Measurements from ENCODE around the gene USO1.
"Not testable (repeated sequence)": the region's sequence is repeated elsewhere in the genome, so short reads cannot be mapped to it uniquely, and the experiment has no call there.

Gene USO1

DNA sequence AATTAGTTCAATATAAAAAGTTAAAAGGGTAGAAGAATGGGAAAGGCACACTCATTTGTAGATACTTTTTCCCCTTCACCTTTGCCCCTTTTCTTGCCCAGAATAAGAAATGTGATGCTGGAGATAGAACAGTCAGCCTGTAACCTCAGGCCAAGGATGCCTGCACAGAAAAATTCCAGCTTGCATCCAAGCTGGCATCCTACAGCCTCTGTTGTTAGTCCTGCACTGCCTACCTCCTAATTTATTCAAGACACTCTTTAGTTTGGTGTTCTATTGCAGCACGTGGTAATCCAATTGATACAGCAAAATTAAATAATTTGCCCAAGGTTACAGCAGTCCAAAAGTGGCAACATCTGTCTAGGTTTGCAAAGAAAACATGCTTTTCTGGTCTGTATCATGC is 9.7 kb upstream of the USO1 start:
- TF ChIP-seq, protein P1, sequence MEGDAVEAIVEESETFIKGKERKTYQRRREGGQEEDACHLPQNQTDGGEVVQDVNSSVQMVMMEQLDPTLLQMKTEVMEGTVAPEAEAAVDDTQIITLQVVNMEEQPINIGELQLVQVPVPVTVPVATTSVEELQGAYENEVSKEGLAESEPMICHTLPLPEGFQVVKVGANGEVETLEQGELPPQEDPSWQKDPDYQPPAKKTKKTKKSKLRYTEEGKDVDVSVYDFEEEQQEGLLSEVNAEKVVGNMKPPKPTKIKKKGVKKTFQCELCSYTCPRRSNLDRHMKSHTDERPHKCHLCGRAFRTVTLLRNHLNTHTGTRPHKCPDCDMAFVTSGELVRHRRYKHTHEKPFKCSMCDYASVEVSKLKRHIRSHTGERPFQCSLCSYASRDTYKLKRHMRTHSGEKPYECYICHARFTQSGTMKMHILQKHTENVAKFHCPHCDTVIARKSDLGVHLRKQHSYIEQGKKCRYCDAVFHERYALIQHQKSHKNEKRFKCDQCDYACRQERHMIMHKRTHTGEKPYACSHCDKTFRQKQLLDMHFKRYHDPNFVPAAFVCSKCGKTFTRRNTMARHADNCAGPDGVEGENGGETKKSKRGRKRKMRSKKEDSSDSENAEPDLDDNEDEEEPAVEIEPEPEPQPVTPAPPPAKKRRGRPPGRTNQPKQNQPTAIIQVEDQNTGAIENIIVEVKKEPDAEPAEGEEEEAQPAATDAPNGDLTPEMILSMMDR (IDR thresholded peaks at IDR 0.05; ENCODE audit: insufficient read depth, low read length, poor library complexity, severe bottlenecking): no peak
- no peak for DNase-seq (ENCODE audit: extremely low read depth, insufficient read length)
- Histone ChIP-seq H3K27me3 (replicated peaks; ENCODE audit: control insufficient read depth, insufficient read depth, low read length) (no peaks in the 10 kb centered on the region), H3K4me3 (replicated peaks; ENCODE audit: low read depth, low read length) (no peak overlapping the region), H3K36me3 (ENCODE audit: control insufficient read depth, insufficient read depth, low read length) (no peaks in the 10 kb centered on the region)

DNA sequence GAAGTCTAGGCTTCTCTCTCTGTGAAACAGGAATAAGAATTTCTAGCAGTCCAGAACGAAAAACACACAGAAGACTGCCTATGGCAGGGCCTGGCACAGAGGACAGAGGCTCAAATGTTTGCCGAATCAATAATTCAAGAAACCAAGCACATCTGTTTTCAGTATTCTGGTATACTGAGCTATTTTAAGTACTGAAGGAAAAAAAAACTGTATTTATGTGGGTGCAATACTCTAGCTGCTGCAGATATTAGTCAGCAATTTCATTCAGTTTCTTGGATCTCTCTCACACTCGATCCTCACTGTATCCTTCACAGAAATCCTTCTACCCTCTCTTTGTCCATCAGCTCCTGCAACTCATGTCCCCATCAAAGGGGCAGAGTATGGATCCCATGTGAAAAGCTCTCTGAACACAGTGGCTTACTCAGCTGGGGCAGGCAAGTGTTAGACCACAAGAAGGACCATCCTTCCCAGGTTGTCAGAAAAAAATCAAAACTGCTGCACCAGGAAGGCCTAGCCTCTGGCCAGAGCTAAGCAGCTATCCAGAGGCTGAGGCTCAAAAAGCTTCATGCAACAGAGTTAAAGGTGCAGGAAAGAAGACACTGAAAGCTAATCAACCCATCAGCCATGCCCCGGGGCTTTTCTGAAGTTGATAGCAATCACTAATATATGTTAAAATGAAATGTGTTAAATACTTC is 9.1 kb upstream of the USO1 start:
- Histone ChIP-seq H3K36me3 (ENCODE audit: control insufficient read depth, insufficient read depth, low read length) (no peaks in the 10 kb centered on the region), H3K27me3 (replicated peaks; ENCODE audit: control insufficient read depth, insufficient read depth, low read length) (no peaks in the 10 kb centered on the region), H3K4me3 (replicated peaks; ENCODE audit: low read depth, low read length) (no peak overlapping the region)
- DNase-seq (ENCODE audit: extremely low read depth, insufficient read length): no peak
- TF ChIP-seq, protein P1 (IDR thresholded peaks at IDR 0.05; ENCODE audit: insufficient read depth, low read length, poor library complexity, severe bottlenecking): no peak

DNA sequence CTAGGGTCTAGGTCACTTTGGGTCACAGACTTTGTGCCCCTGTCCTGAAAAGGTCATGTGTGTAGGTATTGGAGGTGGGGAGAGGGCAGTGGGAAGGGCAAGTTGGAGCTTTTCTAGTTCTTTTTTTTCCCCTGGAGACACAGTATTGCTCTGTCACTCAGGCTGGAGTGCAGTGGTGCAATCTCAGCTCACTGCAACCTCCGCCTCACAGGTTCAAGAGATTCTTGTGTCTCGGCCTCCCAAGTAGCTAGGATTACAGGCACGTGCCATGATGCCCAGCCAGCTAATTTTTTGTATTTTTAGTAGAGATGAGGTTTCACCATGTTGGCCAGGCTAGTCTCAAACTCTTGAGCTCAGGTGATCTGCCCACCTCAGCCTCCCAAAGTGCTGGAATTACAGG is 8.3 kb upstream of the USO1 start:
- not testable (repeated sequence) for H3K27me3 ChIP-seq (replicated peaks; ENCODE audit: control insufficient read depth, insufficient read depth, low read length); H3K36me3 ChIP-seq (ENCODE audit: control insufficient read depth, insufficient read depth, low read length); H3K4me3 ChIP-seq (replicated peaks; ENCODE audit: low read depth, low read length); DNase-seq (ENCODE audit: extremely low read depth, insufficient read length)

DNA sequence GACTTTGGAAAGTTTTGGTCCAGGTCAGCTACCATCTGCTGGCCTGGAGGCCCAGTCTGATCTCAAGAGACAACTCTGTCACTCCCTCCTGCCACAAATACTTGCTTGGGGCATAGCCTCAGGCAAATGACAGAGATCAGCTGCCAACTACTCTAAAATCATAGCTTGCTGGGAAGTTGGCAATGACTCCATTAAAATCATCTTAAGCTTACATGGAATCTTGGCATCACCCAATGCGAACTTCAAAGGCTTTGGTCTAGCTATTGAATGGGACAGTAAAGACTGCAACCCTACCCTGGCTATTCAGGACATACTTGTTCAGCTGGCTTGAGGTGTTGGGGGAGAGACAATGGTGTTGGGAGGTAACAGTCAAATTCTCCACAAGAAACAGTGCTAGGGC is 7.0 kb upstream of the USO1 start:
- Histone ChIP-seq H3K36me3 (ENCODE audit: control insufficient read depth, insufficient read depth, low read length) (no peaks in the 10 kb centered on the region), H3K4me3 (replicated peaks; ENCODE audit: low read depth, low read length) (no peak overlapping the region), H3K27me3 (replicated peaks; ENCODE audit: control insufficient read depth, insufficient read depth, low read length) (no peaks in the 10 kb centered on the region)
- no peak for DNase-seq (ENCODE audit: extremely low read depth, insufficient read length)
- TF ChIP-seq, protein P1 (IDR thresholded peaks at IDR 0.05; ENCODE audit: insufficient read depth, low read length, poor library complexity, severe bottlenecking): no peak

DNA sequence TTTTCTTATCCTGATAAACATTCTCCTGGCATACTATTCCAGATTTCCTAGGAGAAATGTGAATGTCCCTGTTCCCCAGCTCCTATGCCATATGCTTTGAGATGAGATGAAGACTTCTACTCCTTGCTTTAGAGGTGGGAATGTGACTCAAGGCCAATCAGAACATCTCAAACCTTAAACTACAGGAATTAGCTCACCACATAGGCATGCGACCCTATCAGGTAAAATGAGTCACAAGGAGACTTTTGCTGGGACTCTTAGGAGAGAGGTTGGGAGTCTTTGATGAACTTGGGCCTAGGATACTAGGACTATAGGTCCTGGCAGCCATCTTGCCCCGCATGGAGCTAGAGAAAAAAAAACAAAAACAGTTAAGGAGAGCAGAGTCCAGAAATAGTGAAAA is 5.8 kb upstream of the USO1 start:
- TF ChIP-seq, protein P1 (IDR thresholded peaks at IDR 0.05; ENCODE audit: insufficient read depth, low read length, poor library complexity, severe bottlenecking): no peak
- no peak for DNase-seq (ENCODE audit: extremely low read depth, insufficient read length)
- H3K4me3 ChIP-seq (replicated peaks; ENCODE audit: low read depth, low read length): no peak overlapping the region
- H3K27me3 ChIP-seq (replicated peaks; ENCODE audit: control insufficient read depth, insufficient read depth, low read length): no peaks in the 10 kb centered on the region
- no peaks in the 10 kb centered on the region for H3K36me3 ChIP-seq (ENCODE audit: control insufficient read depth, insufficient read depth, low read length)

DNA sequence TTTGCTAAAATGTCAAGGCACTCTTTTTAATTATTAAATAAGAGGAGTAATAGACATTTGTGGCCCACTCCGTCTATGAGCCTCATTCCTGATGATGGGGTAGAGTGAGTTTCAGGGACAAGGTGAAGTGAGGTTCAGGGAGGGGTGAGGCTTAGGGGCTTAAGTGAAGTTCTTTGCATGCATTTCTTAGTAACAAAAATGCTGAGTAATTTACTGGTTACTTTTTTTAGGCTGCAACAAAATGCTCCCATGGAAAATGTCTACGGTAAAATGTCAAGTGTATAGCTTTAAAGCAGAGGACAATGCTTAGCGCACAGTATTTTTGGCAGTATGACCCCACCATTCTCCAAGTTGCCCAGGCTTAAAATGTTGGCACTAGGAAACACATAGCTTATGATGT is 2.0 kb upstream of the USO1 start:
- TF ChIP-seq, protein P1 (IDR thresholded peaks at IDR 0.05; ENCODE audit: insufficient read depth, low read length, poor library complexity, severe bottlenecking): no peak
- Histone ChIP-seq H3K4me3 (replicated peaks; ENCODE audit: low read depth, low read length) (no peak overlapping the region), H3K36me3 (ENCODE audit: control insufficient read depth, insufficient read depth, low read length) (no peaks in the 10 kb centered on the region), H3K27me3 (replicated peaks; ENCODE audit: control insufficient read depth, insufficient read depth, low read length) (no peaks in the 10 kb centered on the region)
- no peak for DNase-seq (ENCODE audit: extremely low read depth, insufficient read length)
